ENCODE measurements around the gene FAM124A.

- TF ChIP-seq CTCF (conservative IDR thresholded peaks at IDR 0.05 in 1 of 2, IDR thresholded peaks at IDR 0.05 in 1 of 2; ENCODE audit: extremely low read depth in 1 of 2, insufficient read depth in 1 of 2, low read depth in 1 of 2, low read length in 2 of 2), result no peak
- no peak for TF ChIP-seq EZH2 (IDR thresholded peaks at IDR 0.05; ENCODE audit: borderline replicate concordance, low read length)
These were observed 104.6 kb downstream of the FAM124A start for GRCh38 chr13:51326777-51327176.
